Stomach (tissue), 9 donors: ENCODE data around the gene SLC49A4. TPM values are rescaled to one million over a fixed set of nuclear protein-coding genes. Genes with fewer than 3 reads are reported as not detected.
A peak's percentile ranks its signal among the peaks of the same experiment; 100 is the strongest.

Experiments used
- DNase-seq, 2 donors: peaks; one replicate each; pipeline versions ENCODE4 v3.0.0 to v3.0.0-alpha.2; 2013 to 2019
- H3K27ac ChIP-seq, 5 donors: fragments of 200-600 bp in 4 of 5; sonication (generic) in 4 of 5; one replicate each; pipeline ENCODE4 v1.5.1; 2013 to 2019; ENCODE audit warnings: mild to moderate bottlenecking in 1 of 5, moderate library complexity in 1 of 5
- H3K27me3 ChIP-seq, 3 donors: fragments of 200-600 bp; sonication (generic); one replicate each; pipeline ENCODE4 v1.5.1; 2017 to 2019; ENCODE audit warnings: mixed run types in 1 of 3
- H3K36me3 ChIP-seq, 4 donors: fragments of 200-600 bp; sonication (generic); 1 replicate in 3 of 4; 2 replicates in 1 of 4; pipeline ENCODE4 v1.5.1; 2016 to 2019
- H3K4me1 ChIP-seq, 4 donors: fragments of 200-600 bp; sonication (generic); one replicate each; pipeline ENCODE4 v1.5.1; 2016 to 2019
- H3K4me3 ChIP-seq, 4 donors: fragments of 200-600 bp; sonication (generic) in 3 of 4; one replicate each; pipeline ENCODE4 v1.5.1; 2016 to 2019; ENCODE audit warnings: mild to moderate bottlenecking in 1 of 4
- H3K9me3 ChIP-seq, 4 donors: fragments of 200-600 bp; sonication (generic); one replicate each; pipeline ENCODE4 v1.5.1; 2016 to 2019
- EP300 ChIP-seq: sonication (generic); formaldehyde crosslinking; IDR thresholded peaks from one replicate; pipeline ENCODE4 v1.6.1; 2017; ENCODE audit warnings: antibody characterized with exemption
- POLR2A ChIP-seq, 4 donors: fragments of 450-650 bp; IDR thresholded peaks; one replicate each; pipeline ENCODE4 v1.6.1; 2016; ENCODE audit warnings: antibody characterized with exemption in 4 of 4, control low read depth in 2 of 4, mild to moderate bottlenecking in 1 of 4, moderate library complexity in 1 of 4
- POLR2AphosphoS5 ChIP-seq, 3 donors: sonication (generic); formaldehyde crosslinking; IDR thresholded peaks; one replicate each; pipeline ENCODE4 v1.6.1; 2016; ENCODE audit warnings: antibody characterized with exemption in 3 of 3
- WGBS, 5 donors: extraction: QIAGEN DNeasy Blood & Tissue Kit in 3 of 5; methylation state at CpG; one replicate each; pipeline versions ENCODE4 v1.1.5 to v1.1.7; 2013 to 2018; 5-methylcytosine and 5-hydroxymethylcytosine counted together
- intact Hi-C: fragments of 100-400 bp; cut with DNase I; formaldehyde crosslinking; loops from one replicate; pipeline ENCODE4 v1.15.1; 2023; ENCODE audit warnings: low total_unique reads
- polyA plus RNA-seq, 3 donors: library from polyadenylated mRNA; stranded (reverse); fragments of 200-250 nt; gene quantifications; one replicate each; pipeline ENCODE4 v1.2.3, GENCODE V29; 2013
- total RNA-seq, 5 donors: library from RNA; depleted of rRNA; stranded (reverse); fragments of >200 nt; gene quantifications; one replicate each; pipeline versions ENCODE4 v1.1.0 to v1.2.3, GENCODE V29; 2014 to 2016
- TF ChIP-seq, protein P1 (sequence below), 7 experiments: fragments of 450-650 bp in 4 of 7; fragments of 200-600 bp in 3 of 7; sonication (generic) in 3 of 7; IDR thresholded peaks; one replicate each; pipeline ENCODE4 v1.5.1; 2016 to 2019; ENCODE audit warnings: antibody characterized with exemption in 7 of 7, control low read depth in 2 of 7, mild to moderate bottlenecking in 1 of 7
- donor health status: healthy with polysubstance abuse.
- donor health status: Bipolar disorder and iron deficiency.
- donor health status: healthy.

SLC49A4 gene
- total and polyA plus RNA-seq, 8 donors: 0.31 to 28.8 (median 3.6) TPM

DNA sequence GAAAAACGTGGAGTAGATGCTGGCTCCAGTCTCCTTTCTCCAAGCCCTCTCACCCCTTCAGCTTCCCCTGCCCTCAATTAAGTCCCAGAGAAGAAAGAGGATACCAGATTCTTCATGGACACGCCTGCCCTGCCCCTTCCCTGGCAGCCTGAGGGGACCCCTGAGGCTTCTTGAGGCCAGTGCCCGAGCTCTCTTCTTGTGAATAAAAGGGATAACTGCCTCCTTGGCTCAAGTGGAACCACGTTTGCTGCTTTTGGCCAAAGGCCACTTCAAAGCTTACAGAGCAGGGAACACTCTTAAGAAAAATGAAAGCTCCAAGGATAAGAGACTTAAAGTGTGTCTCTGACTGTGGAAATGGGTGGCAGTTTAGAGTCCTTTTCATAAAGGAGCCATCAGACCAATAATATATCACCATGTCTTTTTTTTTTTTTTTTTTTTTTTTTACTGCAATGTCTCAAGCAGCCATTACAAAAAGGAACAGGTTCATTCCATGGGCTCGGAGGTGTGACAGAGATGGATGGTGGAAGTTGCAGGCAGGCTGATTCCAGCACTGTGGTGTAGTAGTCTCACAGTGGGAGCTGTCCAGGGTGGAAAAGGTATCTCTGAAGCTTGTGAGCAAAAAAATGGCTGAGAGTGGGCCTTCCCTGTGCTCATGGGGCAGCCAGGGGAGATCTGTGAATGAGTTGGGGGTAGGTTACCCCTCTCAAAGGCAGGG lies 123.9 kb downstream of the SLC49A4 start:
- H3K4me1 ChIP-seq: peaks cover 9 to 11% (median 11%) of the 10 kb centered on the region in 4 donors
- intact Hi-C loops: no loop called here
- no peaks in the 10 kb centered on the region for H3K36me3 ChIP-seq
- no peak overlapping the region for H3K4me3 ChIP-seq
- peak in 1 of 2 donors; percentile 40 for DNase-seq
- WGBS, 5 donors: 39 to 54% (median 52%) methylated on average over 5 of the region's 5 CpGs
- H3K27ac ChIP-seq: no peak overlapping the region
- TF ChIP-seq POLR2AphosphoS5 (IDR thresholded peaks at IDR 0.05) (no peak), EP300 (no peak), POLR2A (IDR thresholded peaks at IDR 0.05) (no peak)
- TF ChIP-seq, protein P1, sequence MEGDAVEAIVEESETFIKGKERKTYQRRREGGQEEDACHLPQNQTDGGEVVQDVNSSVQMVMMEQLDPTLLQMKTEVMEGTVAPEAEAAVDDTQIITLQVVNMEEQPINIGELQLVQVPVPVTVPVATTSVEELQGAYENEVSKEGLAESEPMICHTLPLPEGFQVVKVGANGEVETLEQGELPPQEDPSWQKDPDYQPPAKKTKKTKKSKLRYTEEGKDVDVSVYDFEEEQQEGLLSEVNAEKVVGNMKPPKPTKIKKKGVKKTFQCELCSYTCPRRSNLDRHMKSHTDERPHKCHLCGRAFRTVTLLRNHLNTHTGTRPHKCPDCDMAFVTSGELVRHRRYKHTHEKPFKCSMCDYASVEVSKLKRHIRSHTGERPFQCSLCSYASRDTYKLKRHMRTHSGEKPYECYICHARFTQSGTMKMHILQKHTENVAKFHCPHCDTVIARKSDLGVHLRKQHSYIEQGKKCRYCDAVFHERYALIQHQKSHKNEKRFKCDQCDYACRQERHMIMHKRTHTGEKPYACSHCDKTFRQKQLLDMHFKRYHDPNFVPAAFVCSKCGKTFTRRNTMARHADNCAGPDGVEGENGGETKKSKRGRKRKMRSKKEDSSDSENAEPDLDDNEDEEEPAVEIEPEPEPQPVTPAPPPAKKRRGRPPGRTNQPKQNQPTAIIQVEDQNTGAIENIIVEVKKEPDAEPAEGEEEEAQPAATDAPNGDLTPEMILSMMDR (IDR thresholded peaks at IDR 0.05): no peak
- H3K9me3 ChIP-seq: no peaks in the 10 kb centered on the region
- peaks cover 10 to 52% (median 33%) of the 10 kb centered on the region in 3 donors for H3K27me3 ChIP-seq

DNA sequence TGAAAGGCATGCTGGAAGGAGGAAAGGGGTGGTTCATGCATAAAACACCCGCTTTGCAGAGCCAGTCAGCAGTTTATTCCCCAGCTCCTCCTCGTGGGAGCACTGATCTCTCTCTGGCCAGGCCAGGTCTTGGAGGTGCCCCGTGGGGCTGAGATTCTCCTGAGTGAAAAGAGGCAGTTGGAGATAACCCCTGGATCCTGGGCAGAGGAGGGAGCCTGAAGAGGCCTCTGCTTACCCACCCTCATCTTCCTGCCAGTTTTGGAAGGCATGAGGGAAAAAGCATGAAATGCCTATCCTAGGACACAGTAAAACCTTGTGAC lies 124.4 kb downstream of the SLC49A4 start:
- Histone ChIP-seq H3K9me3 (no peaks in the 10 kb centered on the region), H3K36me3 (no peaks in the 10 kb centered on the region), H3K27me3 (peaks cover 10 to 55% (median 32%) of the 10 kb centered on the region in 3 donors), H3K27ac (no peak overlapping the region), H3K4me3 (no peak overlapping the region), H3K4me1 (peaks cover 9 to 11% (median 11%) of the 10 kb centered on the region in 4 donors)
- TF ChIP-seq POLR2A (IDR thresholded peaks at IDR 0.05) (no peak), EP300 (no peak)
- TF ChIP-seq, protein P1 (IDR thresholded peaks at IDR 0.05): no peak
- WGBS, 5 donors: 40 to 67% (median 57%) methylated on average over 3 of the region's 3 CpGs
- no peak for DNase-seq
- intact Hi-C loops: no loop called here

DNA sequence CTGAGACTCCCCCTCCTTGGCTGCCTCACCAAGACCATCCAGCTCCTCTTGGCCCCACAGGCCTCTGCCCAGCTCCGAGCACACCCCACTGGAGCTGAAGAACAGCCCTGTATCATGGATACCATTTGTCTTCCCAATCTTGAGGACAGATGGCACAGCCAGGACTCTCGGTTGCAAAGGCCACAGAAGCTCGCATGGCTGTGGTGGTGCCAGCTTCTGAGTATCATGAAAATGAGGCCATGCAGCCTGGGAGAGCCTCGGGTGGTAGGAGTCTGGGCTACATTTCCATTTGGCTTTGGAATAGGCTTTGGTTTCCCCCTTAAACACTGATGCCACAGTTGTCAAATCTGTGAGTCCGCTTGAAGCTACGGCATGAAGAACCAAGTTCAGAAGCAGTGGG lies 126.1 kb downstream of the SLC49A4 start:
- H3K27me3 ChIP-seq: peaks cover 10 to 54% (median 32%) of the 10 kb centered on the region in 3 donors
- TF ChIP-seq POLR2AphosphoS5 (IDR thresholded peaks at IDR 0.05): no peak
- TF ChIP-seq, protein P1 (IDR thresholded peaks at IDR 0.05): no peak
- TF ChIP-seq EP300: no peak
- no peak for TF ChIP-seq POLR2A (IDR thresholded peaks at IDR 0.05)
- H3K9me3 ChIP-seq: no peaks in the 10 kb centered on the region
- no peak overlapping the region for H3K4me3 ChIP-seq
- no peak overlapping the region for H3K27ac ChIP-seq
- peaks cover 9 to 11% (median 11%) of the 10 kb centered on the region in 4 donors for H3K4me1 ChIP-seq
- no peak for DNase-seq
- no peaks in the 10 kb centered on the region for H3K36me3 ChIP-seq
- 73 to 86% (median 81%) methylated on average over 5 to 6 of the region's 6 CpGs for WGBS, 5 donors
- intact Hi-C loops: no loop called here

DNA sequence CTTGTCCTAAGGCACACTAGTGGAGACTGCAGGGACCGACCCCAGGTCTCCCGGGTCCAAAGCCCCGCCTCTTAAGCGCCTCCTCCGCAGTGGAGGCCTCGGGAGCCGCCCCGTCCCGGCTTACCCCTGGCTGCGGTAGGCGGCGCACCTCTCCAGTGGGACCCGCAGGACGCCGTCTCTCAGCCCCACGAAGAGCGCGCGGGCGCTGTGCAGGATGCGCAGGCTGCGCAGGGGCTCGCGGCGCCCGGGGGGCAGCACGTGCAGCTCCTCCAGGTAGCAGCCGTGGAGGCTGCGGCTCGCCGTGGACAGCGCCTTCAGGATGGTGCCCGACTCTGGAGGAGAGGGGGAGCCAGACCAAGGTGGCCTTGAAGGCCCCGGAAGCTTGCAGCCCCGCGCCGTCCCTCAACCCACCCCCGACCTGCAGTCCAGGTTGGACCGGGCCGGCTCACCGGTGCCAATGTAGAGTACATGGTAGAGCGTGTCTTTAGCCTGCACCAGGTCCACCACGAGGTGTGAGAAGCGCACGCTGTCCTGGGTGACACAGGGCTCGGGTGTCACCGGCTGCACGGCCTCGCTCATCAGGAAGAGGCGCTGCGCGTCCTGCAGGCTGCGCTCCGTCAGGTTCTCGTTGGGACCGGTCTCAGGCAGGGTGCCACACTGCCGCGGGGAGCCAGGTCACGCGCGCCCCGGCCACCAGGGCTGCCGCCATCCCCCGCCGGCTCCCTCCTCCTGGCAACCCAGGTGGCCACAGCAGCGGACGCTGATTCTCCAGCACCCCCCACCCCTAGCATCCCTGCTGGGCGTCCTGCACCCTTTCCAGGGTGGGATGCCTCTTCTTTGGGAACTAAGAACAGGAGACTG lies 127.2 kb downstream of the SLC49A4 start:
- H3K4me1 ChIP-seq: peaks cover 9 to 11% (median 11%) of the 10 kb centered on the region in 4 donors
- DNase-seq: peak in 1 of 2 donors; percentile 50
- no peaks in the 10 kb centered on the region for H3K36me3 ChIP-seq
- H3K27ac ChIP-seq: no peak overlapping the region
- peak overlapping the region; percentile 14 to 33 (median 22) for H3K4me3 ChIP-seq
- TF ChIP-seq POLR2A (IDR thresholded peaks at IDR 0.05): no peak
- TF ChIP-seq, protein P1 (IDR thresholded peaks at IDR 0.05): no peak
- TF ChIP-seq POLR2AphosphoS5 (IDR thresholded peaks at IDR 0.05): no peak
- TF ChIP-seq EP300: no peak
- 6 to 14% (median 10%) methylated on average over 44 to 68 of the region's 68 CpGs for WGBS, 5 donors
- no peaks in the 10 kb centered on the region for H3K9me3 ChIP-seq
- intact Hi-C loops: no loop called here
- peaks cover 10 to 54% (median 32%) of the 10 kb centered on the region in 3 donors for H3K27me3 ChIP-seq
